Measurements from ENCODE around the gene GUCA2A. TPM values are rescaled to one million over a fixed set of nuclear protein-coding genes. Genes with fewer than 3 reads are reported as not detected.

Gene GUCA2A
- total and polyA plus RNA-seq, 2 of the 4 experiments (the other 2 are of a cell fraction) = not detected

DNA sequence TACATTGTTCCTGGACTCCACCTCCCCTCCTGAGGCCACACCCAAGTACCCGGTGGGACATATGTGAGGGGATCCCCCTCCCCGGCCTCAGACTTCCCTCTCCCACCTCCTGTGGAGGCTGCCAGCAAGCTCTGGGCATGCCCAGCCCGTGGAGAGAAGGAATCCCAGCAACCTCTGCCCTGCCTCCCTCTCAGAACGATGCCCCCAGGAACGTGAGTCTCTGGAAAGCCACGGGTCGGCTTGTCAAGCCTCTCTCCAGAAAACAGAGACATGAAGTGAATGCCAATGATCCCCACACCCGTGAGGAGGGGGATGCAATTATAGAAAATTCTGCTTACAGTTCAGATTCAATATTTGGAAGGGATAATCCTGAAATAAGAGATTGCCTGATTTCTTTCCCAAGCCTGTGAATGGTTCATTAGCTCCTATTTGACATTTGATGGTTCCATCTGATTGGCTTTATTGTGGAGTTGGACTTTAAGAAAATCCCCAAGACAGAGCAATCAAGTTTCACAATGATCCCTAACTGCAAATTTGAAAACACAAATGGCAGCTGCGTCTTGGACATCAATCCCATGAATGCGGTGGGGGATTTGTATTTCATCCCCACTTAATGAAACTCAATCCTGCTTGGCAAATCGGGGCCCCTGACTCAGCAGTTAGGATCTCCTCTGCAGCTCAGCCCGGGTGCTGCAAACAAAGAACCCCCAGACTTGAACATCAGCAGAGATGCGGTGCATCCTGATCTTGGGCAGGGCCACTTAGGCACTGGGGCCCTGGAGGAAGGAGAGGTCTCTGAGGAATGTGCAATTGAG, 20.4 kb downstream of the GUCA2A start:
- POLR2A ChIA-PET (ENCODE audit: unreplicated experiment) = interaction anchor here (1.0 kb wide), 1 partner anchor 13 kb away, joined by 4 read pairs; no protein-coding TSS in a partner anchor
- H2BK5ac ChIP-seq (ENCODE audit: low read depth, low read length, poor library complexity, severe bottlenecking) = no peak overlapping the region
- H3K4me1 ChIP-seq (ENCODE audit: control insufficient read depth, insufficient read depth, low read length) = no peaks in the 10 kb centered on the region
- no peak overlapping the region for H3K4me2 ChIP-seq (ENCODE audit: low read depth, low read length)
- in situ Hi-C loops (cut with MboI; ENCODE audit: low sequenced_read_pairs) (loop anchor here (10.0 kb wide), 1 partner anchor 569 kb away; no protein-coding TSS in a partner anchor), dilution Hi-C loops (cut with HindIII; ENCODE audit: low sequenced_read_pairs, unreplicated experiment) (no loop called here), intact Hi-C loops (cut with micrococcal nuclease) (loop anchor here (10.0 kb wide), 3 partner anchors 329 to 541 kb away; partner anchors contain the start of genes PPIH and YBX1)
- no peak overlapping the region for H4K91ac ChIP-seq (ENCODE audit: insufficient read depth, low read depth, low read length)
- no peaks in the 10 kb centered on the region; the same call in 1 of the 2 replicates for H3K9me1 ChIP-seq (ENCODE audit: insufficient read depth, low read length)
- H3K18ac ChIP-seq (ENCODE audit: low read depth, low read length) = no peak overlapping the region
- H2BK20ac ChIP-seq (ENCODE audit: low read depth, low read length) = no peak overlapping the region
- no peaks in the 10 kb centered on the region for H3K79me1 ChIP-seq (ENCODE audit: low read depth in 1 of 2, low read length in 2 of 2)
- no peak overlapping the region for H3K56ac ChIP-seq (ENCODE audit: extremely low read depth, insufficient read depth, low read length)
- no TSS peak for BruUV-seq (replicated peaks)
- H3K9ac ChIP-seq (ENCODE audit: low read depth, low read length) = no peak overlapping the region
- no peak overlapping the region for H2BK15ac ChIP-seq (ENCODE audit: low read depth, low read length)
- H3K14ac ChIP-seq (replicated peaks; ENCODE audit: low read depth, low read length) = no peak overlapping the region
- no peak overlapping the region for H2BK120ac ChIP-seq (ENCODE audit: low read depth, low read length)
- no peak overlapping the region for H2AK5ac ChIP-seq (ENCODE audit: low read depth, low read length)
- H3K9me3 ChIP-seq (ENCODE audit: control insufficient read depth, insufficient read depth, low read length) = no peaks in the 10 kb centered on the region
- H3K27ac ChIP-seq (ENCODE audit: insufficient read depth, low read length) = no peak overlapping the region
- H3K4me3 ChIP-seq (ENCODE audit: insufficient read depth, low read depth, low read length) = no peak overlapping the region
- no peak overlapping the region for H2AFZ ChIP-seq (replicated peaks; ENCODE audit: low read length, poor library complexity)
- H3K27me3 ChIP-seq (ENCODE audit: control insufficient read depth, insufficient read depth, low read length) = peaks cover 51% of the 10 kb centered on the region
- no peaks in the 10 kb centered on the region for H4K20me1 ChIP-seq (ENCODE audit: insufficient read depth, low read length)
- TF ChIP-seq CEBPB (IDR thresholded peaks at IDR 0.05; ENCODE audit: low read depth, low read length) = no peak
- no peak for TF ChIP-seq RFX5 (IDR thresholded peaks at IDR 0.05; ENCODE audit: low read depth, low read length)
- TF ChIP-seq SMC3 (IDR thresholded peaks at IDR 0.05; ENCODE audit: low read depth, low read length) = no peak
- TF ChIP-seq CHD1 (IDR thresholded peaks at IDR 0.05; ENCODE audit: low read depth, low read length) = no peak
- CTCF ChIA-PET = no interaction called here
- no peak overlapping the region for H2AK9ac ChIP-seq (replicated peaks; ENCODE audit: low read depth, low read length, poor library complexity)
- H4K8ac ChIP-seq (ENCODE audit: low read depth in 2 of 2, low read length in 2 of 2) = no peak overlapping the region
- WGBS, 2 experiments (ENCODE audit: extremely low coverage in 2 of 2, insufficient read length in 1 of 2) = 80% methylated on average over 1 of the region's 13 CpGs; no CpG with 5 or more reads in 1 of the 2 experiments
- H3K4ac ChIP-seq (ENCODE audit: low read depth, low read length) = no peak overlapping the region
- H3K36me3 ChIP-seq (ENCODE audit: control insufficient read depth, insufficient read depth, low read length) = no peaks in the 10 kb centered on the region
- no peak overlapping the region for H3K23ac ChIP-seq (ENCODE audit: low read depth, low read length)
- ATAC-seq (ENCODE audit: low read depth) = no peak
- H4K5ac ChIP-seq (ENCODE audit: low read depth, low read length) = no peak overlapping the region
- no peak for DNase-seq

Data from IMR-90 (cell line).